ENCODE measurements around the gene LBH. TPM values are rescaled to one million over a fixed set of nuclear protein-coding genes. Genes with fewer than 3 reads are reported as not detected.

LBH gene
- total RNA-seq, 1 donor, result 21.1 TPM

Small RNA genes lying within 50 kb of the gene (small RNA-seq; reads per million reads assigned to genes)
- 0.45 reads per million for gene SNORA10B

Other genes starting within 250 kb of the LBH start
- gene YPEL5, start 84.5 kb upstream of the LBH start, total RNA-seq (ENCODE audit: low replicate concordance), result 54.5 and 102 TPM in 2 replicates
- 21.5 and 31.9 TPM in 2 replicates for gene LCLAT1, start 215.7 kb downstream of the LBH start, total RNA-seq (ENCODE audit: low replicate concordance)